Activated T-cell treated with anti-CD3 and anti-CD28 coated beads for 24 hours (primary cell): ENCODE measurements around the gene CUX1.
"Not testable (repeated sequence)": the region's sequence is repeated elsewhere in the genome, so short reads cannot be mapped to it uniquely, and the experiment has no call there.

Source experiments
- DNase-seq: peaks from one replicate; pipeline ENCODE4 v3.0.0-alpha.2; 2020; ENCODE audit warnings: low read depth

CUX1 gene

DNA sequence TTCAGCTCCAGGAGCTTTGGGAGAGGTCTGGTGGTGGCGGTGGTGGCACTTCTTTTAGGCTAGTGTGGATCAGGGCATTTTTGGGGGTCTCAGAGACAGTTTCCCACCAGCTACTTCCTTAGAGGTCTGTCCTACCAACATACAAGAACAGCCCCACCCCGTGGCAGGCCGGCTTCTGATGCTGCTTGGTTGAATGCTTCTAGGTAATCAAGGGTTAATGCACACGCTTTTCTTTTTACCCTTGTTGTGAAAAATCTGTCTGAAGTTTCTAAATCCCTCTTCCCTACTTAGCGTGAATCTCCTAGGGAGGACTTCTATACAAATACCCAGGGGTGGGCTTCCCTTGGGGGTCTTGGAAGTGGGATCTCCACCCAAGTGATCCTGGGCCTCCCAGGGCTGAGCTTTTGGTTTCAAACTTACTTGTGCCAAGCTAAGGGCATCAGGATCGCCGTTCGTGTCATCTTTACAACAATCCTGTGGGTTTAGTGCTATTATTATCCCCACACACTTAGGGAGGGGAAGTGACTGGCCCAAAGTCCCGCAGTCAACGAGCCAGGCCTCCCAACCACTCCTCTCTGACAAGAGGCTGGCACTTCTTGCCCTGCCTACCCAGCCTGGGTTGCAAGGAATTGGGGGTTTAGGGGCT lies 471.0 kb downstream of the CUX1 start:
- DNase-seq, result no peak

DNA sequence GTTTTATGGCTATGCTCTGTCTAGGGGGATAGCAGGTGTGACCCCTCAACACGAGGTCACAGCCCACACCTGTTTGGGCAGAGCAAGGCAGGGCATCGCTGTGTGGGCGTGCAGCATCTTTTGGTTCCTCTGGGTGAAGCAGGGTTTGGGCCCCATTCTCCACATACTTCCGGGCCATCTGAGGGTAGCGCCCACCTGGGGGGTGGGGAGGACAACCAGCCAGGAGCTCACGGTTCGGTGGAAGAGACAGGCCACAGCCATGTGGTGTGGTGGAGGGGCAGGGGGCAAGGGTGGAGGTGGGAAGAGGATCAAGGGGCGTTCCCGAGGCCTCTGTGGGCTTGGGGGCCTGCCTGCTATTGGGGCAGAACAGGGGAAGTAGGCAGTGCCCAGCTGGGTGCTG lies 471.6 kb downstream of the CUX1 start:
- no peak for DNase-seq

DNA sequence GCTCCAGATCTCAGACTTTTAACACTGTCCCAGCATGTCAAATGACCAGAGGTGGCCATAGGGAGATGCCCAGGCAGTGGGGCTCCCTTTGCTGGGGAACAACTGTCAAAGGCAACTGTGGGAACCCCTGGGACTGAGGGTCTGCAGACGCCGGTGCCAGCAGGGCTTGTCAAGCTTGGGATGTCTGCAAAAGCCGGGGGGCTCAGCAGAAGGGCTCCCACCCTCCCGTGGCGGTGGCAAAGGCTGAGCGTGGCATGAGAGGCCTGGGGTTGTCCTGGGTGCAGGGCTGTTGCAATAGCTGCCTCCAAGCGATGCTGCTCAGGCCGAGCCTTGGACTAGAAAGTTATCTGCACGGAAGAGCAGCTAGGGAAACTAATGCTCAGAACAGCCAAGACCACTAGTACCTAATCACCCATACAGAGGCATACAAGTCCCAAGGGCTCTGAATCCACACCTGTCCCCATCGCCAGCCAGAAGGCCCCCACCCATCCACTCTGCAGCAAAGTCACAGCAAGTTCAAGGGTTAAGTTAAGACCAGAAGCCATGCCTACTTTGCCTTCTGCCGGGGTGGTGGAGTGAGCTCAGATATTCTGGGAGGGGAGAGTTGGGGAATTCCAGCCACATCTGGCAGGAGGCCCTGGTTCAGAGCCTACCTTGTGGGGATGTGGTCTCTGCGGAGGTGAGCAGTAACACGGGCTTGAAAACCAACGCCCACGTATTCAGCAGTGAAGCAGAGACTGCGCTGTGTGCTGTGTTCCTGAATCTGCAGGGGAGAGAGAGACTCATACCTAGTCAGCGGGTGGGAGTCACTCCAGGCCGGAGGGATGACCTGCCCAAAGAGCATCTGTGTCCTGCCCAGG lies 473.9 kb downstream of the CUX1 start:
- DNase-seq, result no peak

DNA sequence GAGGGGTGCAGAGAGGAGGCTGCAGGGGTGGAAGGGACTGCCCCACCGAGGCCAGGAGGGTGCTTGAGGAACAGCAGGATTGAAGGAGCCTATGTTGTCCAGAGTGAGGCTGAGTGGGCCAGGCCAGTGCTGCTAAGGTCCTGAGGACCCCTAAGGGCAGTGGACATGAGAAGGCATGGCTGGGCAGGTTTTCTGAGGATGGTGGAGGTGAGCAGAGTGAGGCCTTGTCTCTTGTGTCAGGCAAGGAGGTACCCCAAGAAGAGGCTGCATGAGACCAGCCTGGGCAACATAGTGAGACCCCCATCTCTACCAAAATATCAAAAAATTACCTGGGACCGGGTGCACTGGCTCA lies 474.5 kb downstream of the CUX1 start:
- DNase-seq, result no peak

DNA sequence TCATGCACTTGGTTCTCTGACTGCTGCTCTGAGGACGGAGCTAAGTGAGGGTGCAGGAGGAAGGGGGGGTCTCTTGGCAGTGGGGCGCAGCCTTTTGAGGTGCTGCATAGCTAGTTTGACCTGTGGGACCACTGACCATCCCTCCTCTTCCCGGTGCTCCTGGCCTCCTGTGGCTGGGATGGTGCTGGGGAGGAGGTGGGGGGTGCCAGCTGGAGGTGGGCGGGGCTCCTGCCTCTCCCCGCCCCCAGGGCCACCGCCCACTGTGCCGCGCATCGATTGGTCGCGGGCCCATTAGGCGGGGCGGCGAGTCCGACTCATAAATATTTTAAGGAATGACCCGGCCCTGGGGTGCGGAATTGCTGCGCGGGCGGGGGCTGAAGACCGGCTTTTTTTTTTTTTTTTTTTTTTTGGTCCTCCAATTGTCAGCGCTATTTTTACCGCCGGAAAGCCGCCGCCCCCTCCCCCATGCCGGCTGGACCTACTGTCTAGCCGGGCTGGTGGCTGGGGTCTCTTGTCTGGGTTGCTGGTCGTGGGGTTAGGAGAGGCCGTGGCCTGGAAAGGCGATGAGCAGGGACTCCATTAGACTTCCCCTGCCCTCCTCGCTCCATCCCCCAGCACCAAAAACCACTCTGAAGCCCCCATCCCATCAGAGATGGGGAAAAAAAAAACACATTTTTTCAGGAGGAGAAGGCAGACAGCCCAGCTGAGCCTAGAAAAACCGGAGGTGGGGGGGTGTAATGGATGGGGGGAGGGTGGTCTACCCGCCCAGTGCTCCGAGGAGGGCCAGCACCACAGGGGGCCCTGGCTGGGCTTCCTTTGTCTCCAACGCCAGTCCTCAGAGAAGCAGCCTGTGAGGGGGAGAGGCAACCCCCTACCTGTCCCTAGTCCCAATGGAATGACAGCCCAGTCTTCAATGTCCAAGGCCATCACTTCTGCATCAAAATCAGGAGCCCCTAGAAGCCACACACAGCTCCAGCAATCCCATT lies 475.7 kb downstream of the CUX1 start:
- DNase-seq, result no peak

DNA sequence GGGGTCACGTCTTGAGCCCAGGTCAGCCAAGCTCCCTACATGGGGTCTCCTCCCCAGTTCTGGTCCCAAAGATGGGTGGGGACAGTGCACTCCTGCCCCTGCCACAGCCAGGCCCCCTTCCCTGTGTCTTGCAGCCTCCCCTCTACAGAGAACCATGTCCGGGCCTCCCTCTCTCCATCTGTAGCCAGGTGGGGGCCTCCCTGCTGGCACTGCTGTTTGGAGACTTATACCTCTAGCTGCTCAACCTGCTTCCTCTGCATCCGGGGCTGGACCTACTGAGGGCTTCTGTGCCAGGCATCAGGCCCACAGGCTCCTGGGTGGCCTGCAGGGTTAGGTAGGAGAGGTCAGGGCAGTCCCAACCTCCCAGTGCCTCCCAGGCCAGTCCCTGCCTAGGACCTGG lies 477.2 kb downstream of the CUX1 start:
- no peak for DNase-seq

DNA sequence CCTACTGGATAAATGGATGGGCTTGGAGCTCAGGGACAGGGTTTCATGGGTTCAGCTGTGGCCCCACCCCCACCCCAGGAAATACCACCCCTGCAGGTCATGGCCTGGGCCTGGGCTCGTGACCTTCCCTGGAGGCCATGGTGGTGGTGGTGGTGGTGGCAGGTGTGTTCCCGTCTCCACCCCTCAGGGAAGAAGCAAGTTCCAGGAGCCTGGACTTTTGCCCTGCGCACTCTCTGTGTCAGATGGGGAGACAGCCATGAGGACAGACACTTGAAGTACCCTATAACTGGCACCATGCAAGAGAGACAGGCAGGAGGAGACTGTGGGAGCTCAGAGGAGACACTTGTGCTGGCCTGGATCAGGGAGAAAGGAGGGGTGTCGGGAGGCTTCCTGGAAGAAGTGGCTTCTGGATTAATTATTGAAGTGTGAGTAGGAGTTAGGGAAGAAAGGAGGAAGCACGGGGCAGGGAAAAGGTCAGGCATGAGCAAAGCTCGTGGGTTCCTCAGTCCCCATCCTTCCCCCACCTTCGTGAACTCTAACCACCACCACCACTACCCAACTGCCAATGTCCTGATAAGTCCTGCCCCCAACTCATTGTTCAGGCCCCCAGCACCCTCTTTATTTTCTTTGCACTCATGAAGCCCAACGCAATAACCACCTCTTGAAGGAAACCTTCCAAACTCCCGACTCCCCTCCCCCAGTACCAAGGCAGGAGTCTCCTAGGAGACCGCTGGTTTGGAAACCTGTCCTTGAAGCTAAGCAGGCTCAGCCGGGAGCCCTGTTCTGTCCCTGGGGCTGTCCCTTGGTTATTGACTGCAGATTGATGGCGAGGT lies 478.1 kb downstream of the CUX1 start:
- DNase-seq, result no peak

DNA sequence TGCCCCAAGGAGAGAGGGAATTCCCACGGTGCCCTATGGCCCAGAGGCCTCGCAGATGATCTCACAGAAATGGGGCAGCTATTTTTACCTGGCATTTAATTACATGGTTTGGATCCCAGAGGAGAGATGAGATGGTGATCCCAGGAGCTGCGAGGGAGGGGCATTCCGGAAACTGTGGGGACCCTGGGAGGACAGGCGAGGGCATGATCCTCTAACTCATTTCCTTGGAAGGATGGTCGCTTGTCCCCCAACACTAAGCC lies 478.7 kb downstream of the CUX1 start:
- no peak for DNase-seq

DNA sequence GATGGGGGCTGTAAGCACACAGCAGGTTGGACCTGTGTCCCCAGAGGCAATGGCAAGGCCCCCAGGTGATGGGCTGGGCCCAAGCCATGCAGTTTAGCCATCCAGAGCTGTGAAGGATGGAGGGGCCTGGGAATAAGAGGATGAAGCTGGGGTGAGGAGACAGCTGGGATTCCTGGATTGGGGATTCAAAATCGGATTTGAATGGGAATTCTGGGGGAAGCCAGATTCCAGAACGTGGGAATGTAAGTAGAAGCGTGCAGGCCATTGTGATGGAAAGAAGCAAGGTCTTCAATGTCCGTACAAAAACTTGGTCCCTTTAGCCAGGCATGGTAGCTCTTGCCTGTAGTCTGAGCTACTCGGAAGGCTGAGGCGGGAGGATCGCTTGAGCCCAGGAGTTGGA lies 479.1 kb downstream of the CUX1 start:
- DNase-seq, result no peak

DNA sequence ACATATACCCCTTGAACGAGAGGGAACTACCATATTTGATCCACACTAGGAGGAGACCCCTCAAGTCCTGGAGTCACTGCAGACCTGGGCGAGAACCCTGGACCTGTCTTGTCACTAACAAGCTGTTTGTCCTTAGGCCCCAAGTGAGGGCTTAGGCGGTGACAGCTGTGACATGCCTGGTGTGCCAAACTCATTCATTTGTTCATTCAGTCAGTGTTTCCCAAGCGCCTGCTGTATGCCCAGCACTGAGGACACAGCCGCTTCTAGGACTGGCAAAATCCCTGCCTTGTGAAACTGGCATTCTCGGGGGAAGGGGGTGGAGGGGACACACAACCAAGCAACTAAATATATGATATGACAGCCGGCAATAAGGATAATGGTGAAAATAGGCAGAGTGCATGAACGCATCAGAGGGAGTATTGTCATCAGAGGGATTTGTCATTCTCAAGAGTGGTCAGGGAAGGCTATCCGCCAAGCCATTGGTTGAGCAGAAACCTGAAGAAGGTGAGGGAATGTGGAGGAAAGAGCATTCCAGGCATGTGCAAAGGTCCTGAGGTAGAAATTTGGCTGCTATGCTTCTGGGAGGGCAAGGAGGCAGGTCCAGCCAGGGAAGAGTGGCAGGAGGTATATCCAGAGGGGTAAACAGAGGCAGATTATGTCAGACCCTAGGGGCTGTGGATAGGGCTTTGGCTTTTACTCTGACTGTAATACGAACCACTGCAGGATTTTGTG lies 480.2 kb downstream of the CUX1 start:
- DNase-seq, result no peak

DNA sequence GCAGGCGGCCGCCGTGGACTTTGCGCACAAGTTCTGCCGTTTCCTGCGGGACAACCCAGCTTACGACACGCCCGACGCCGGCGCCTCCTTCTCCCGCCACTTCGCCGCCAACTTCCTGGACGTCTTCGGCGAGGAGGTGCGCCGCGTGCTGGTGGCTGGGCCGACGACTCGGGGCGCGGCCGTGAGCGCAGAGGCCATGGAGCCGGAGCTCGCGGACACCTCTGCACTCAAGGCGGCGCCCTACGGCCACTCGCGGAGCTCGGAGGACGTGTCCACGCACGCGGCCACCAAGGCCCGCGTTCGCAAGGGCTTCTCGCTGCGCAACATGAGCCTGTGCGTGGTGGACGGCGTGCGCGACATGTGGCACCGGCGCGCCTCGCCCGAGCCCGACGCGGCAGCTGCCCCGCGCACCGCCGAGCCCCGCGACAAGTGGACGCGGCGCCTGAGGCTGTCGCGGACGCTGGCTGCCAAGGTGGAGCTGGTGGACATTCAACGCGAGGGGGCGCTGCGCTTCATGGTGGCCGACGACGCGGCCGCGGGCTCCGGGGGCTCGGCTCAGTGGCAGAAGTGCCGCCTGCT lies 483.3 kb downstream of the CUX1 start:
- DNase-seq, result no peak

DNA sequence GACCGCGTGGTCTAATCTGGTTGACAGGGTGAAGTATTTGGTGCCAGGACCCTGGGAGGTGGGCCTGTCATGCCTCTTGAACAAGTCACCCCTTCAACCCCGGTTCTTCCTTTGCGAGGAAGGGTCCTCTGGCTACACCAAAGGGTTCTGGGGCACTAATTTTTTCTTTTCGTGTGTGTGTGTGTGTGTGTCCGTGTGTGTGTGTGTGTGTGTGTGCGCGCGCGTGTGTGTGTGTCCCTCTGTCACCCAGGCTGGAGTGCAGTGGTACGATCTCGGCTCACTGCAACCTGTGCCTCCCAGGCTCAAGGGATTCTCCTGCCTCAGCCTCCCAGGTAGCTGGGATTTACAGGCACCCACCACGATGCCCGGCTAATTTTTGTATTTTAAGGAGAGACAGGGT lies 483.9 kb downstream of the CUX1 start:
- DNase-seq, result not testable (repeated sequence)

DNA sequence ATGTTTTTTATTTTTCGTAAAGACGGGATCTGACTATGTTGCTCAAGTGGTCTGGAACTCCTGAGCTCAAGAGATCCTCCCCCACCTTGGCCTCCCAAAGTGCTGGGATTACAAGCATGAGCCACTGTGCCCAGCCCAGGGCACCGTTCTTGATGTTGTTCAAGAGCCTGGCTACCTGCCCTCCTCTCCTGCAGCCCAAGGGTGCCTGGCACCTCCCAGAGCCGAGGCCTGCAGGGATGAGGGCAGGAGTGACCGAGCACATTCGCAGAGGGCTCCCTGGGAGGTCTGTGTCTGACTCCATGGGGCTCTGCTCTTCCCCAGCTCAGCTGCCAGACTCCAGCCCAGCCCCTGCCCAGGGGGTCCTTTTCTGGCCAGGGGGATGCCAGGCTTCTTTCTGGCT lies 484.6 kb downstream of the CUX1 start:
- DNase-seq, result no peak

DNA sequence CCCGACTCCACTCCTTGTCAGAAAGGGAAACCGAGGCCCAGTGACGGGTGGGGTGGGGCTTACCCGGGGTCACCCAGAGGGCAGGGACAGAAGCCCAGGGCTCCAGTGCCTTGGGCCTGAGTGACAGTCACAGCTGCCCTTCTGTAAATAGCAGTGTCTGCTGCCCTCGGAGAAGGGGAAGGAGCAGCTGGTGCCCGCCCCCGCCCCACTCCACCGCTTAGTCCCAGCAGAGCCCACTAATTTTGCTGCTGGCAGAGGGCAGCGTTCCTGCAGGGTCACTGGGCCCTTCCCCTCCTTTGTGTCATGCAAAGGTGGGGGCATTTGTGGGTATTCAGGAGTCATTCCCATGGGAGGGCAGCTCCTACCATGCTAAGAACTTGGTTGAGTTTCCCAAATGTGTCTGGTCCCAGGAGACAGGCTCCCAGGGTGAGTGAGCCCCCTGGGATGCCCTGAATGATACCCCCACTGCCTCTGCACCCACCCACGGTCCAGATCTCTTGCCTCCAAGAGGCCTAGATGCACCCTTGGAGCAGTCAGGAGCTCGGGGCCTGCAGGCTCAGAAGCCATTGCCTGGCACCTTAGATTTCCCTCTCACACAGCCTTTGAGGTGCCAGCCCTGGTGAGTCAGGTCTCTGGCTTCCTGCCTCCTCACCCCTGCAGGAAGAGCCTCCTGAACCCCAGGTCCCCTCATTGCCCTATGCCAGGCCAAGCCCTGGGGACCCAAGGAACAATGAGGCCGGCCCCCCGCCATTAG lies 486.4 kb downstream of the CUX1 start:
- no peak for DNase-seq

DNA sequence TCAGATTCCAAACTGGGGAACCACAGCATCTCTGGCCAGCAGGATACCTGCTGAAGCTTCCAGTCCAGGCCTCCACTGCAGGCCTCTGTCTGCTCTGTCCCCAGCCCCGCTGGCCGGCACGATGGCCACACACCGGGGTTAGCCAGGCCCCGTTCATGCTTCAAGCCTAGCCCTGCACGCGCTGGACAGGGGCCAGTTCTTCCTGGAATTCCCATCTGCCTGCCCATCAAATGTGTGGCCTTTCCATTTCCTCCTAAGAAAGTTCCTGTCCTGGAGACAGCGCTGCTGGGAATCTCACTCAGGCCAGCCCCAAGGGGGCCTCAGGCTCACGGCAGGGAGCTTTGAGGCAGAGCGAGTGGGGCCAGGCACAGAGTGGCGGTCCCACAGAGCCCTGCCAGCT lies 487.2 kb downstream of the CUX1 start:
- no peak for DNase-seq

DNA sequence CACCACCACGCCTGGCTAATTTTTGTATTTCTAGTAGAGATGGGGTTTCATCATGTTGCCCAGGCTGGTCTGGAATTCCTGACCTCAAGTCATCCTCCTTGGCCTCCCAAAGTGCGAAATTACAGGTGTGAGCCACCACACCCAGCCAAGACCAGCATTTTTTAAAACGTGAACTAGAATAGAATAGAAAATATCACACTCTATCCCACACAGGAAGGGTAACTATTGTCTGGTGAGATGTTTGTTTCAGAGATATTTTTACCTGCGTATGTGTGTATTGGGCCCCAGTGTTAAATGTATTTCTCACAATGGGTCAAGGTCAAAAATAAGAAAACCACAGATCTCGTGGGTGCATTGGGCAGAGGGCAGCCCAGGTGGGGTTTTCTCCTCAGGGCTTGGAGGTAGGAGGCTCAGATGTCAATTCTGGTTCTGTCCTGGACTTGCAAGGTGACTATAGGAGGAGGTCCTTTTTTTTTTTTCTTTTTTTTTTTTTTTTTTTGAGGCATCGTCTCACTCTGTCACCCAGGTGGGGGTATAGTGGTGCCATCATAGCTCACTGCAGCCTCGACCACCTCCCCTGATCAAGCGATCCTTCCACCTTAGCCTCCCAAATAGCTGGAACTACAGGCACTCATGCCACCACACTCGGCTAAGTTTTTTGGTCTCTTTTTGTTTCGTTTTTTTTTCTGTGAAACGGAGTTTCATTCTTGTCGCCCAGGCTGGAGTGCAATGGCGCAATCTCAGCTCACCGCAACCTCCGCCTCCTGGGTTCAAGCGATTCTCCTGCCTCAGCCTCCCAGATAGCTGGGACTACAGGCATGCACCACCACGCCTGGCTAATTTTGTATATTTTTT lies 488.2 kb downstream of the CUX1 start:
- no peak for DNase-seq

DNA sequence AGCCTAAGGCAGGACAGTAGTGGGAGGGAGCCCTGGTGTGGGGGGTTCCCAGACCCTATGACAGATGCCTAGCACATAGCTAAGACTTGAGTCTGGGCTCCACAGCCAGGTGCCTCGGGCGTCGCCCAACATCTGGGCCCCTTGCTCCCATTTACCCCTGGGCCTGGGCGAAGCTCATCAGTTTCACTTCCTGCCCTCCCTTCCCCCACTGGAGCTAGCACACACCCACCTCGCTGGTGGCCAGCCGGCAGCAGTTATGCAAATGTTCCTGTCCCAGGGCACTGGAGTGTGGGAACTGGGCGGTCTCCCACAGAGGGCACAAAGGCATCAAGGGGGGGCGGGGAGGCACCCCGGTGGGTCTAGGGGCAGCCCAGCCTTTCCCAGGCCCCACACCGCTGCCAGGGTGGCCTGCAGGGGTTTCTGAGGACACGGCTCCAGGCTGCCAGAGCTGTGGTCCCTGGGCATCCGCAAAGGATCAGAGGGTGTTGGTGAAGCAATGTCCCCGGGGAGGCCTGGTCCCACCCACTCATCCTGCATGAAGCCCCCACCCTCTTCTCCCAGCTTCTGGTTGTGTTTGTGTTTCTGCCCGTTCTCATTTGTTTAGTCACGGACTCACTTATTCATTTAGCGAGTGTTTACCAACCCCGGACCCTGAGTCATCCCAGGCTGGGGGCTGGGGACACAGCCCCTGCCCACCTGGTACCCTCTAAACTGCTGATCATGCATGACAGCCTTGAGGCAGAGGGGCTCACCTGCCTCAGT lies 489.7 kb downstream of the CUX1 start:
- no peak for DNase-seq

DNA sequence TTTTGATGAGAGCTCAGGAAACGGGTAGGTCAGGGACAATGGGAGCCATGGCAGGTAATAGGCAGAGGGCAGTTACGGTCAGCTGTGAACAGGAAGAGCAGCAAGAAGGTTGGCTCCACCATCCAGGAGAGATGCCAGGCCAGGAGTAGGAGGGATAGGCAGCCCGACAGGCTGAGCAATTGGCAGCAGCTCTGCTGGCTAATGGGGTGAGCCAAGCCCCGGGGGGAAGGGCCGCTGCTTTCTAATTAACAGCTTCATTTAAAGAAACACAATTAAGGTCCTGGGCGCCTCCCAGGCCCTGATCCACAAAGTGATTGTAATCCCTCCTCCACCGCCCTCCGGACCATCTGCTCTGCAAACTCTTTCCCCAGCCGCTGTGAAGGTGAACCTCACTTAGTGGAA lies 493.0 kb downstream of the CUX1 start:
- DNase-seq, result no peak

DNA sequence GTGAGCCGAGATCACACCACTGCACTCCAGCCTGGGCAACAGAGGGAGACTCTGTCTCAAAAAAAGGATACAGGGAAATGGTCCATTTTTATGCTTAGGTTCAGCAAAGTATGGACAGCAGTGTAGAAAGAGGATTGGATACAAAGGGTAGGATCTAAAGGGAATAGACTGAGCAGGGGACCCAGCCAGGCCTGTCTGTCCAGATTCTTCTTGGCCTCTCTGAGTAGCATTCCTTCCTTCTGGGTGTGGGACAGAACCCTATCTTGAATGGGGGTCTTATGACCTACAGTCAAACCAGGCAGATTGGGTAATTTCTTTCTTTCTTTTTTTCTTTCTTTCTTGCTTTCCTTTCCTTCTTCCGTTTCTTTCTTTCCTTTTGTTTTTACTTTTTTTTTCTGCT lies 494.9 kb downstream of the CUX1 start:
- no peak for DNase-seq
